B cell (primary cell): Measurements from ENCODE around the gene GSTA3. TPM values are rescaled to one million over a fixed set of nuclear protein-coding genes. Genes with fewer than 3 reads are reported as not detected.
"Not testable (repeated sequence)": the region's sequence is repeated elsewhere in the genome, so short reads cannot be mapped to it uniquely, and the experiment has no call there.

Experiments used
- ATAC-seq: fragments of 200-7000 bp; cut with Tn5 transposase; one replicate; pipeline ENCODE4 v1.10.0; 2021; ENCODE audit warnings: low read depth, mild to moderate bottlenecking, moderate number of reproducible peaks, moderate library complexity
- CTCF ChIA-PET: fragments of 350-600 bp; sonication (Branson Sonifier 250); formaldehyde crosslinking; loops from one replicate; lab custom pipeline; 2021; ENCODE audit warnings: antibody characterized with exemption, inconsistent platforms; lab: Charles Lee
- POLR2A ChIA-PET: fragments of 350-600 bp; sonication (Branson Sonifier 250); formaldehyde crosslinking; loops from one replicate; lab custom pipeline; 2021; ENCODE audit warnings: antibody characterized with exemption; lab: Charles Lee
- DNase-seq: peaks from one replicate; pipeline ENCODE4 v3.0.0; 2013
- H2AFZ ChIP-seq: 2 replicates; pipeline ENCODE4 v1.6.1; 2012; ENCODE audit warnings: mild to moderate bottlenecking, low read depth, low read length; ENCODE audit not compliant: insufficient read depth, poor library complexity, severe bottlenecking
- H3K27ac ChIP-seq, 2 donors: 1 replicate in 1 of 2; 2 replicates in 1 of 2; pipeline ENCODE4 v1.5.1; 2012 to 2013; ENCODE audit warnings: low read length in 2 of 2, mild to moderate bottlenecking in 2 of 2, moderate library complexity in 1 of 2
- H3K27me3 ChIP-seq, 4 experiments: fragments of 200-600 bp in 1 of 4; sonication (generic) in 1 of 4; replicated peaks in 1 of 4; 1 replicate in 2 of 4; 2 replicates in 2 of 4; pipeline versions ENCODE4 v1.6.1 to v1.7.0; 2013 to 2016; ENCODE audit warnings: low read length in 3 of 4, mild to moderate bottlenecking in 2 of 4, mixed read lengths in 1 of 4, moderate library complexity in 1 of 4; ENCODE audit not compliant: insufficient read depth in 4 of 4, control insufficient read depth in 3 of 4; ENCODE audit errors: control extremely low read depth in 1 of 4
- H3K36me3 ChIP-seq, 2 experiments: replicated peaks in 1 of 2; 1 replicate in 1 of 2; 2 replicates in 1 of 2; pipeline versions ENCODE4 v1.6.1 to v1.7.1; 2013; ENCODE audit warnings: low read length in 1 of 2; ENCODE audit not compliant: insufficient read depth in 2 of 2, control insufficient read depth in 1 of 2; ENCODE audit errors: control extremely low read depth in 1 of 2, extremely low read depth in 1 of 2
- H3K4me1 ChIP-seq, 2 donors: fragments of 200-600 bp in 1 of 2; sonication (generic) in 1 of 2; 1 replicate in 1 of 2; 2 replicates in 1 of 2; pipeline versions ENCODE4 v1.5.1 to v1.6.1; 2013 to 2017; ENCODE audit warnings: low read length in 2 of 2; ENCODE audit not compliant: control insufficient read depth in 2 of 2, insufficient read depth in 2 of 2
- H3K4me2 ChIP-seq: replicated peaks from 2 replicates; pipeline ENCODE3; 2012; ENCODE audit warnings: mild to moderate bottlenecking, low read depth, low read length; ENCODE audit not compliant: poor library complexity, severe bottlenecking
- H3K4me3 ChIP-seq, 5 experiments: fragments of 200-600 bp in 1 of 5; sonication (generic) in 1 of 5; 1 replicate in 3 of 5; 2 replicates in 2 of 5; pipeline versions ENCODE4 v1.5.1 to v1.7.0; 2011 to 2016; ENCODE audit warnings: low read length in 4 of 5, mild to moderate bottlenecking in 4 of 5, low read depth in 2 of 5, control low read depth in 1 of 5, moderate library complexity in 1 of 5; ENCODE audit not compliant: insufficient read depth in 1 of 5; ENCODE audit errors: control extremely low read depth in 1 of 5, extremely low read depth in 1 of 5
- H3K79me2 ChIP-seq: fragments of 200-600 bp; sonication (generic); one replicate; pipeline ENCODE4 v1.6.0; 2016; ENCODE audit warnings: low read length; ENCODE audit not compliant: control insufficient read depth, insufficient read depth
- H3K9ac ChIP-seq: fragments of 200-600 bp; sonication (generic); 2 replicates; pipeline ENCODE4 v1.6.1; 2017; ENCODE audit warnings: mild to moderate bottlenecking, low read length, moderate library complexity
- H3K9me3 ChIP-seq, 3 donors: one replicate each; pipeline versions ENCODE4 v1.6.1 to v1.7.1; 2013; ENCODE audit warnings: low read length in 2 of 3; ENCODE audit not compliant: control insufficient read depth in 2 of 3, insufficient read depth in 1 of 3; ENCODE audit errors: control extremely low read depth in 1 of 3
- H4K20me1 ChIP-seq: 2 replicates; pipeline ENCODE4 v1.6.0; 2012; ENCODE audit warnings: mild to moderate bottlenecking, low read length; ENCODE audit not compliant: insufficient read depth, control insufficient read depth, poor library complexity, severe bottlenecking
- H3K27ac Mint-ChIP-seq: one replicate; pipeline ENCODE4 v1.8.0; 2021; ENCODE audit warnings: mixed read lengths
- H3K27me3 Mint-ChIP-seq: one replicate; pipeline ENCODE4 v1.8.0; 2021; ENCODE audit warnings: mixed read lengths
- H3K4me1 Mint-ChIP-seq: one replicate; pipeline ENCODE4 v1.8.0; 2021; ENCODE audit warnings: mixed read lengths
- H3K4me3 Mint-ChIP-seq: one replicate; pipeline ENCODE4 v1.8.0; 2021; ENCODE audit warnings: mixed read lengths
- H3K9me3 Mint-ChIP-seq: one replicate; pipeline ENCODE4 v1.8.0; 2022; ENCODE audit warnings: mixed read lengths; ENCODE audit not compliant: insufficient read depth
- EZH2 ChIP-seq: IDR thresholded peaks from 2 replicates; pipeline ENCODE4 v1.6.1; 2012; ENCODE audit warnings: borderline replicate concordance, low read depth, mild to moderate bottlenecking, moderate library complexity, low read length; ENCODE audit not compliant: insufficient read depth, poor library complexity, severe bottlenecking
- WGBS: methylation state at CpG from one replicate; pipeline ENCODE4 v1.1.5; 2013; ENCODE audit warnings: missing lambda C conversion rate; ENCODE audit not compliant: insufficient coverage; 5-methylcytosine and 5-hydroxymethylcytosine counted together
- intact Hi-C: fragments of 100-400 bp; cut with micrococcal nuclease; formaldehyde crosslinking; loops from one replicate; pipeline ENCODE4 v1.10.0; 2022
- polyA plus RNA-seq: library from polyadenylated mRNA; depleted of rRNA; stranded (reverse); fragments of >200 nt; gene quantifications from 2 replicates; pipeline ENCODE4 v1.2.3, GENCODE V29; 2012
- total RNA-seq, 2 donors: library from RNA; stranded (reverse); fragments of 120-200 nt in 1 of 2; gene quantifications; 1 replicate in 1 of 2; 2 replicates in 1 of 2; pipeline versions ENCODE4 v1.2.3 to v1.2.4, GENCODE V29; 2013 to 2022
- TF ChIP-seq, protein P1 (sequence below): fragments of 200-600 bp; IDR thresholded peaks from one replicate; pipeline ENCODE4 v1.8.0; 2022; ENCODE audit warnings: antibody characterized with exemption, mild to moderate bottlenecking

GSTA3 gene
- total and polyA plus RNA-seq, 2 donors (not counting 1 experiment from before 2014, with no cell fraction given), result not detected

- Mint-ChIP-seq H3K27me3 (peaks cover 20% of the 10 kb centered on the region), H3K4me1 (no peaks in the 10 kb centered on the region), H3K4me3 (no peak overlapping the region), H3K27ac (no peak overlapping the region), H3K9me3 (no peaks in the 10 kb centered on the region)
- TF ChIP-seq EZH2, result no peak
- TF ChIP-seq, protein P1, sequence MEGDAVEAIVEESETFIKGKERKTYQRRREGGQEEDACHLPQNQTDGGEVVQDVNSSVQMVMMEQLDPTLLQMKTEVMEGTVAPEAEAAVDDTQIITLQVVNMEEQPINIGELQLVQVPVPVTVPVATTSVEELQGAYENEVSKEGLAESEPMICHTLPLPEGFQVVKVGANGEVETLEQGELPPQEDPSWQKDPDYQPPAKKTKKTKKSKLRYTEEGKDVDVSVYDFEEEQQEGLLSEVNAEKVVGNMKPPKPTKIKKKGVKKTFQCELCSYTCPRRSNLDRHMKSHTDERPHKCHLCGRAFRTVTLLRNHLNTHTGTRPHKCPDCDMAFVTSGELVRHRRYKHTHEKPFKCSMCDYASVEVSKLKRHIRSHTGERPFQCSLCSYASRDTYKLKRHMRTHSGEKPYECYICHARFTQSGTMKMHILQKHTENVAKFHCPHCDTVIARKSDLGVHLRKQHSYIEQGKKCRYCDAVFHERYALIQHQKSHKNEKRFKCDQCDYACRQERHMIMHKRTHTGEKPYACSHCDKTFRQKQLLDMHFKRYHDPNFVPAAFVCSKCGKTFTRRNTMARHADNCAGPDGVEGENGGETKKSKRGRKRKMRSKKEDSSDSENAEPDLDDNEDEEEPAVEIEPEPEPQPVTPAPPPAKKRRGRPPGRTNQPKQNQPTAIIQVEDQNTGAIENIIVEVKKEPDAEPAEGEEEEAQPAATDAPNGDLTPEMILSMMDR, result no peak
- WGBS, result no CpG with 5 or more reads among the region's 3 CpGs
- no peak overlapping the region for H3K4me3 ChIP-seq
- H2AFZ ChIP-seq, result no peak overlapping the region
- no peaks in the 10 kb centered on the region for H4K20me1 ChIP-seq
- CTCF ChIA-PET, result interaction anchor here (1.2 kb wide), 1 partner anchor 10 kb away, joined by 5 read pairs; no protein-coding TSS in a partner anchor
- POLR2A ChIA-PET, result no interaction called here
- no peak overlapping the region for H3K4me2 ChIP-seq
- DNase-seq (no peak), ATAC-seq (no peak)
- H3K9me3 ChIP-seq, result peaks cover 0 to 4% (median 0%) of the 10 kb centered on the region in 3 donors
- no peaks in the 10 kb centered on the region for H3K79me2 ChIP-seq
- no peaks in the 10 kb centered on the region for H3K4me1 ChIP-seq
- H3K27ac ChIP-seq, result no peak overlapping the region
- intact Hi-C loops, result no loop called here
- H3K9ac ChIP-seq, result no peak overlapping the region
- no peaks in the 10 kb centered on the region for H3K36me3 ChIP-seq
- peaks cover 0 to 2% (median 0%) of the 10 kb centered on the region in 4 experiments for H3K27me3 ChIP-seq
Measured at GRCh38 chr6:52871621-52872020, 37.9 kb downstream of the GSTA3 start.

DNA sequence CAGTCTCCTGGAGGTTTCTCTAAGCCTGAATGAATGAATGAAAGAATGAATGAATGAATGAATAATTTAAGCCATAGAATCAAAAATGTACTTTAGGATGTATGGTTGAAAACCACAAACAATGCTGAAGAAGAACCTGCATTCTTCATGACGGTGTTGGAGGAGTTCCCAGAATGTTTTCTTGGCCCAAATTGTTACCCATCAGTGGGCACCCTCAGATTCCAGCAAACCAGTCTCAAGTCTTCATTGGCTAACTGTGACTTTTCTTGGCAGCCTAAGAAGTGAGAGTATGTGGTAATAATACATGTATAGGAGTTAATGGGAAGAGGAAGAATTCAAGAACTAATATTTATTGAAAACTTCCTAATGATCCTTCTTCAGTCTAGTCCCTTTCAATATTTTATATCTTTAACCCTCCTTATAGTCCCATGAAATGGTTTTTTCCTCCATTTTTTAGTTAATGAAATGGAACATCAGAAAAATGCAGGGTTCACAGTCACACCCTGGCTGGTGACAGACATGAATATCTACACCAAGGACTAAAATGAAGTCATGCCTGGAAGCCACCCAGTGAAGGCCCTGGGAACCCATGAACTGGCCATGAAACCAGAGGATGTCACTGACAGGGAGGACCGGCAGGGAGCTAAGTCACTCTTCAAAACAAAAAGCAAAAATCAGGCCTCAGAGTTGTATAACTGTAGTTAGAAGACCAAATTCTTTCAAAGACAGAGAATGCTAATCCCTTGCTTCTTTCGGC lies 39.0 kb downstream of the GSTA3 start:
- H3K27ac Mint-ChIP-seq, H3K27ac ChIP-seq, H3K4me2 ChIP-seq, DNase-seq, H3K9me3 ChIP-seq, H3K79me2 ChIP-seq, H3K4me3 Mint-ChIP-seq, ATAC-seq, H3K4me3 ChIP-seq, intact Hi-C loops, H3K9me3 Mint-ChIP-seq, H3K4me1 Mint-ChIP-seq, H3K9ac ChIP-seq, H3K27me3 ChIP-seq, CTCF ChIA-PET, POLR2A ChIA-PET, H3K36me3 ChIP-seq, H3K4me1 ChIP-seq, H2AFZ ChIP-seq, H4K20me1 ChIP-seq: not testable (repeated sequence)
- peaks cover 20% of the 10 kb centered on the region for H3K27me3 Mint-ChIP-seq
- 100% methylated on average over 1 of the region's 3 CpGs for WGBS

DNA sequence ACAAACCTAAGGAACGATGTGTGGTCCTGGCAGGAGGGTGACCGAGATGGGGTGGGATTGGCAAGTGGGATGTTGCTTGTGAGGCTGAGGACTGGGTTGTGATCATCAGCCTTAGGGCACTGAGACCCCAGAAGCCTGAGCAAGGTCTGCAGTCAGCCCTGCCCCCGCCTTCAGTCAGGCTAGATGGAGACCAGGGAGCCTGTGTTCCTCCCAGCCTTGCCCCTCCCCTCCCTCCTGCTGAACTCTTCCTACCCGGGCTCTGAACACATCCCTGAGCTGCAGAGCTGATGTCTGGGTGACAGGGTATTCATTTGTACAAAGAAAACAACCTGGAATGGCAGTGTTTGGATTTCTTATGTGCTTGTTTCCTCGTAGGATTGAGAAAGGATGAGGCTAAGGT lies 40.6 kb downstream of the GSTA3 start:
- 87% methylated on average over 3 of the region's 5 CpGs for WGBS
- DNase-seq, H3K36me3 ChIP-seq, H4K20me1 ChIP-seq, H3K9me3 ChIP-seq, intact Hi-C loops, H3K9ac ChIP-seq, ATAC-seq, POLR2A ChIA-PET, H3K79me2 ChIP-seq, H3K4me1 ChIP-seq, H3K27me3 ChIP-seq, H3K4me3 ChIP-seq, H3K27ac ChIP-seq, H2AFZ ChIP-seq, H3K4me2 ChIP-seq, H3K9me3 Mint-ChIP-seq, H3K4me1 Mint-ChIP-seq, CTCF ChIA-PET, H3K27ac Mint-ChIP-seq, H3K4me3 Mint-ChIP-seq: not testable (repeated sequence)
- peaks cover 15% of the 10 kb centered on the region for H3K27me3 Mint-ChIP-seq
